BJ (cell line): ENCODE results near the gene ZDHHC1. TPM values are rescaled to one million over a fixed set of nuclear protein-coding genes. Genes with fewer than 3 reads are reported as not detected.

Source experiments
- CTCF ChIA-PET: fragments of 350-600 bp; formaldehyde crosslinking; extraction: SDS; loops from one replicate; lab custom pipeline; 2021; ENCODE audit warnings: antibody characterized with exemption, inconsistent platforms; lab: Yijun Ruan, JAX
- POLR2A ChIA-PET: fragments of 300-600 bp; sonication (Branson Sonifier 250); formaldehyde crosslinking; extraction: SDS; loops from one replicate; lab custom pipeline; 2021; ENCODE audit warnings: antibody characterized with exemption; lab: Charles Lee
- DNase-seq: peaks from one replicate; pipeline ENCODE4 v3.0.0-alpha.2; 2011; ENCODE audit warnings: low read depth
- H3K27me3 ChIP-seq: 2 replicates; pipeline ENCODE4 v1.6.0; 2011; ENCODE audit warnings: low read length; ENCODE audit not compliant: control insufficient read depth, insufficient read depth
- H3K36me3 ChIP-seq: 2 replicates; pipeline ENCODE4 v1.5.1; 2011; ENCODE audit warnings: low read length; ENCODE audit not compliant: control insufficient read depth, insufficient read depth
- H3K4me3 ChIP-seq: 2 replicates; pipeline ENCODE4 v1.5.1; 2011; ENCODE audit warnings: low read depth, mild to moderate bottlenecking, control low read depth, low read length
- CTCF ChIP-seq: IDR thresholded peaks from 2 replicates; pipeline ENCODE4 v1.5.1; 2011; ENCODE audit warnings: low read depth, mild to moderate bottlenecking, control low read depth, inconsistent platforms, low read length, moderate library complexity; ENCODE audit not compliant: insufficient read depth
- polyA plus RNA-seq: library from polyadenylated mRNA; depleted of rRNA; stranded (reverse); fragments of >200 nt; gene quantifications from 2 replicates; pipeline ENCODE4 v1.2.3, GENCODE V29; 2011

ZDHHC1 gene
- polyA plus RNA-seq, 1 experiment = 7.4 TPM

- POLR2A ChIA-PET = no interaction called here
- CTCF ChIA-PET = interaction anchor here (1.0 to 16.9 kb wide), 4 partner anchors 38 to 91 kb away, joined by 3 to 276 read pairs (median 4); partner anchors contain the start of genes TPPP3 and ZDHHC1
Observed at GRCh38 chr16:67462279-67462655, 46.0 kb upstream of the ZDHHC1 start.

GRCh38 chr16:67461600-67462278, 45.5 kb upstream of the ZDHHC1 start:
- no peak for DNase-seq
- no peak for TF ChIP-seq CTCF
- POLR2A ChIA-PET = no interaction called here
- CTCF ChIA-PET = interaction anchor here (0.6 to 16.9 kb wide), 6 partner anchors 15 to 194 kb away, joined by 3 to 276 read pairs (median 4); partner anchors contain the start of genes TPPP3 and ZDHHC1
- H3K4me3 ChIP-seq = no peak overlapping the region
- no peaks in the 10 kb centered on the region for H3K27me3 ChIP-seq
- peaks cover 2% of the 10 kb centered on the region; the same call in 1 of the 2 replicates for H3K36me3 ChIP-seq

More at GRCh38 chr16:67462279-67462655, 46.0 kb upstream of the ZDHHC1 start:
- Histone ChIP-seq H3K36me3 (peaks cover 2% of the 10 kb centered on the region; the same call in 1 of the 2 replicates), H3K4me3 (no peak overlapping the region), H3K27me3 (no peaks in the 10 kb centered on the region)
- no peak for TF ChIP-seq CTCF
- no peak for DNase-seq

GRCh38 chr16:67460961-67461360, 44.7 kb upstream of the ZDHHC1 start:
- DNase-seq = no peak
- ChIA-PET POLR2A (no interaction called here), CTCF (interaction anchor here (7.1 to 16.9 kb wide), 2 partner anchors 15 to 37 kb away, joined by 39 to 276 read pairs; no protein-coding TSS in a partner anchor)
- Histone ChIP-seq H3K27me3 (no peaks in the 10 kb centered on the region), H3K36me3 (peaks cover 2% of the 10 kb centered on the region; the same call in 1 of the 2 replicates), H3K4me3 (no peak overlapping the region)
- no peak for TF ChIP-seq CTCF

GRCh38 chr16:67460168-67460567, 43.9 kb upstream of the ZDHHC1 start:
- POLR2A ChIA-PET = no interaction called here
- Histone ChIP-seq H3K4me3 (no peak overlapping the region), H3K36me3 (peaks cover 2% of the 10 kb centered on the region; the same call in 1 of the 2 replicates), H3K27me3 (no peaks in the 10 kb centered on the region)
- no peak for TF ChIP-seq CTCF
- CTCF ChIA-PET = interaction anchor here (7.1 to 16.9 kb wide), 2 partner anchors 14 to 36 kb away, joined by 39 to 276 read pairs; no protein-coding TSS in a partner anchor
- DNase-seq = no peak

- CTCF ChIA-PET = interaction anchor here (7.1 to 16.9 kb wide), 2 partner anchors 13 to 35 kb away, joined by 39 to 276 read pairs; no protein-coding TSS in a partner anchor
- DNase-seq = no peak
- H3K27me3 ChIP-seq = no peaks in the 10 kb centered on the region
- POLR2A ChIA-PET = no interaction called here
- peaks cover 2% of the 10 kb centered on the region; the same call in 1 of the 2 replicates for H3K36me3 ChIP-seq
- no peak for TF ChIP-seq CTCF
- H3K4me3 ChIP-seq = no peak overlapping the region
Observed at GRCh38 chr16:67459861-67460150, 43.5 kb upstream of the ZDHHC1 start.
